ENCODE data around the gene TAMM41.
"Not testable (repeated sequence)": the region's sequence is repeated elsewhere in the genome, so short reads cannot be mapped to it uniquely, and the experiment has no call there.

TAMM41 gene, protein sequence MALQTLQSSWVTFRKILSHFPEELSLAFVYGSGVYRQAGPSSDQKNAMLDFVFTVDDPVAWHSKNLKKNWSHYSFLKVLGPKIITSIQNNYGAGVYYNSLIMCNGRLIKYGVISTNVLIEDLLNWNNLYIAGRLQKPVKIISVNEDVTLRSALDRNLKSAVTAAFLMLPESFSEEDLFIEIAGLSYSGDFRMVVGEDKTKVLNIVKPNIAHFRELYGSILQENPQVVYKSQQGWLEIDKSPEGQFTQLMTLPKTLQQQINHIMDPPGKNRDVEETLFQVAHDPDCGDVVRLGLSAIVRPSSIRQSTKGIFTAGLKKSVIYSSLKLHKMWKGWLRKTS

DNA sequence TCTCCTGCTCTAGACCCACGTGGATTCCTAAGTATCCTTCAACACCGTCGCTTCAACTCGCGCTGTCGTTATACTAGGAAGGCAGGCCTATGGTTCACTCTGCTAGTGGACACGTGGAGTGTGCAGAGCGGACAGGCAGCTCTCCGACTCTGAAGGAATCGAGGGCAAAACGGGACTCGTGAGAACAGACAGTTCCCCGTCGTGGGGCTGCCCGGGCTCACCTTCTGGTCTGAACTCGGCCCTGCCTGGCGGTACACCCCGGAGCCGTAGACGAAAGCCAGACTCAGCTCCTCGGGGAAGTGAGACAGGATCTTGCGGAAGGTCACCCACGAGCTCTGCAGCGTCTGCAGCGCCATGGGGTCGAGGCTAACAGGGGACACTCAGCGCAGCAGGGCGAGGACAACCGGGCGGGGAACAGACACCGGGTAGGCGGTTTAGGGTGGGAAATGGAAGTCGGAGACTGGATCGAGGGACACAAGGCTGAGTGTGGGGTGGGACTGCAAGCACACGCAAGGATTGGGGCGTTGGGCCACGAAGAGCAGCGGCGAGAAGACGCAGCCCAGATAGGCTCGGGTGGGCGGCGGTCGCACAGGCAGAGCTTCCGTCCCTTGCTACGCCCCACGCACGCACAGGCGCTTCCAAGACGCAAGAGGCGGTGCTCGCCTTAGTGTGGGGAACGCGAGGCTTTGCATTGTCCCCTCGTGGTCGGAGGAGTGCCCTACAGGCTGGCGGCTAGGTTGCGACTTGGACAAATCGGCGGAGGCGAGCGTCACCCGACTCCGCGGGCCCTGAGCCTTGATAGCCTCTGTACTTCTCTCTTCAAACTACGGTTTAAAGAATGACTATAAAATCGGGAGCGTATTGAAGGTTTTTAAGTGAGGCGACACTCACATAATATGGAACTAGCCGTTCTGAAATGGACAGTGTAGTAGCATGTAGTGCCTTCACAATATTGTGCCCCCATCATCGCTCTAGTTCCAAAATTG is at the start of gene TAMM41:
Gene TAMM41, minus strand, starts transcription at position 605 of the 986 bp plus-strand sequence. Its CDS starts 249 bp downstream, at position 356.
- DNase-seq: peak; percentile 90

DNA sequence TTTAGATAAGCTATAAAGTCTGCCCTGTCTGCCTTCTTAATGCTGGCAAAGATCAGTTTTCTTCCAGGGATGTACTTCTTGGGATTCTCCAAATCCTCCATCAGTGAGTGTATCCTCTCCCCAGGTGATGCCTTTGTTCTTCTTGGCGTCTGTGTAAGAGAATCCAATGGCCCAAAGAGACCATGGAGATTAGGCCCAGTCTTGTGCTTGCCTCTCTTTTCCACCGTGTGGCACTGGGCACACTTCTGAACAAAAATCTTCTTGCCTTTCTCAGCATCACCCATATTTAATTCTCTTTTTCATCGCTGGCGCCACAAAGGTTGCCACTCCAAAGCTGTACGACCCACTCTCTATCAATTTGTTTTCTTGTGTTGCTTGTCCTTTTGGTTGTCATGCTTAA is 32.2 kb upstream of the TAMM41 start:
- DNase-seq: no peak

DNA sequence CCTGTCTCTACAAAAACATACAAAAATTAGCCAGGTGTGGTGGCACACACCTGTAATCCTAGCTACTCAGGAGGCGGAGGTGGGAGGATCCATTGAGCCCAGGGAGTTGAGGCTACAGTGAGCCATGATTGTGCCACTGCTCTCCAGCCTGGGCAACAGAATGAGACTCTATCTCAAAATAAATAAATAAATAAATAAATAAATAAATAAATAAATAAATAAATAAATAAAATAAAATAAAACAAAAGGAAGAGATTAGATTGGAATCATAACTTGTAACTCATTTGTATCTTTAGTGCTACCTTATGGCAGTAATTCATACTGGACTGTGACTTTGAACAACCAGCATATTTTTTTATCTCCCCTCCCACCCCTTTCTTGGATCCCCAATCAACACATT is 28.0 kb upstream of the TAMM41 start:
- not testable (repeated sequence) for DNase-seq

DNA sequence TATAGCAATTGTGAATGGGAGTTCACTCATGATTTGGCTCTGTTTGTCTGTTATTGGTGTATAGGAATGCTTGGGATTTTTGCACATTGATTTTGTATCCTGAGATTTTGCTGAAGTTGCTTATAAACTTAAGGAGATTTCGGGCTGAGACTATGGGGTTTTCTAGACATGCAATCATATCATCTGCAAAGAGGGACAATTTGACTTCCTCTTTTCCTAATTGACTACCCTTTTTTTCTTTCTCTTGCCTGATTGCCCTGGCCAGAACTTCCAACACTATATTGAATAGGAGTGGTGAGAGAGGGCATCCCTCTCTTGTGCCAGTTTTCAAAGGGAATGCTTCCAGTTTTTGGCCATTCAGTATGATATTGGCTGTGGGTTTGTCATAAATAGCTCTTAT is 17.1 kb upstream of the TAMM41 start:
- not testable (repeated sequence) for DNase-seq

DNA sequence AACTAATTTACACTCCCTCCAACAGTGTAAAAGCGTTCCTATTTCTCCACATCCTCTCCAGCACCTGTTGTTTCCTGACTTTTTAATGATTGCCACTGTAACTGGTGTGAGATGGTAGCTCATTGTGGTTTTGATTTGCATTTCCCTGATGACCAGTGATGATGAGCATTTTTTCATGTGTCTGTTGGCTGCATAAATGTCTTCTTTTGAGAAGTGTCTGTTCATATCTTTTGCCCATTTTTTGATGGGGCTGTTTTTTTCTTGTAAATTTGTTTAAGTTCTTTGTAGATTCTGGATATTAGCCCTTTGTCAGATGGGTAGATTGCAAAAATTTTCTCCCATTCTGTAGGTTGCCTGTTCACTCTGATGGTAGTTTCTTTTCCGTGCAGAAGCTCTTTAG is 15.9 kb upstream of the TAMM41 start:
- DNase-seq: not testable (repeated sequence)

DNA sequence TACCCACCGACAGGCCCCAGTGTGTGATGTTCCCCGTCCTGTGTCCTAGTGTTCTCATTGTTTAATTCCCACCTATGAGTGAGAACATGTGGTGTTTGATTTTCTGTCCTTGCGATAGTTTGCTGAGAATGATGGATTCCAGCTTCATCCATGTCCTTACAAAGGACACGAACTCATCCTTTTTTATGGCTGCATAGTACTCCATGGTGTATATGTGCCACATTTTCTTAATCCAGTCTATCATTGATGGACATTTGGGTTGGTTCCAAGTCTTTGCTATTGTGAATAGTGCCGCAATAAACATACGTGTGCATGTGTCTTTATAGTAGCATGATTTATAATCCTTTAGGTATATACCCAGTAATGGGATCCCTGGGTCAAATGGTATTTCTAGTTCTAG is 15.5 kb upstream of the TAMM41 start:
- DNase-seq: not testable (repeated sequence)

DNA sequence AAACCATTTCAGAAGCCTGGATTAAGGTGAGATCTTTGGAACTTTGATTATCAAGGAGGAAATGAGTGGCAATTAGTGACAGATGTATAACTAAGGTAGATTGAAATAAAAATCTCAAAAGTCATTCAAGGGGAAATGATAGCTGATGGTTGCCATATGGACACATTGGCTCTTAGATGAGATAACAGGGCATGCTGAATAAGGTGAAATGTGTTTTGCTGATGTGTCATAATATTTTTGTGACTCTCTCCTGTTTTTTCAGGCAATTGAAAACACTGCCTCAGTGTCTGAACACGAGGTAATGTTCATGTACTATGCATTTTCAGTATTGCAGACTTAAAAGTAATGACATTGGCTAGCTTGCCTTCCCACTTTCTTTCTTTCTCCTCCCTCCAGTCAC is 13.5 kb upstream of the TAMM41 start:
- DNase-seq: not testable (repeated sequence)

DNA sequence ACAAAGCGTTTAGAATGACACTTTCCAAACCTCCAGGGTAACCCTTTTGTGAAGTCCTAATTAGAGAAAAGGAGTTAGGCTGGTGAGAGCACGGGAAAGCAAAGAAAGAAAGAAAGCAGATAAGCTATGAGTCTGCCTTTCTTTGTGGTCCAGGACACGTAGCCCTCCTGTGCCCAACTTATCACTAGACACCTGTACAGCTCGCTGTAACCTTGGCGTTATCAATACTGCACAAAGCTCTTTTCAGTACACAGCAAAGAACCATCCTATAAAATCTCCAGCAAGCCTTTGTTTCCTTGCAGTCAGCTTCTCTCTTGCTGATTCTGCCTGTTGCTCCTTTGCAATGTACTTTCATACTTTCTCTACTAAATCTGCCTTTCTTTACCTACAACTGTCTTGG is 6.8 kb upstream of the TAMM41 start:
- DNase-seq: no peak

DNA sequence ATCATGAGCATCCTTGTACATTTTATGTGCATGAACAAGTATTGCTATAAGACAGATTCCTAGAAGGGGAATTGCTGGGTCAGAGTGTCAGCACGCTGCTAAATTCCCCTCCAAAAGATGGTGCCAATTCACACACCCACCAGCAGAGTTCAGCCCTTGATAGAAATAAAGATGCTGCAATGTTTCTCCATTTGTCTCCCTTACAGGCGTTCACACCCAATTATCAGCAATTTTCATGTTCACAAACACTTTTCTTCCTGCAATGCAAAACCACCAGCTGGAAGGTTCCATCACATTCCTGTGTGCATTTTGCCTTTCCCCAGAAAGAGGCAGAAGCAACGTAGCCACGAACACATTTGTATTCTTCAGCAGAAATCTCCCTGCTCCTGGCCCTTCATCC is 3.3 kb upstream of the TAMM41 start:
- no peak for DNase-seq

DNA sequence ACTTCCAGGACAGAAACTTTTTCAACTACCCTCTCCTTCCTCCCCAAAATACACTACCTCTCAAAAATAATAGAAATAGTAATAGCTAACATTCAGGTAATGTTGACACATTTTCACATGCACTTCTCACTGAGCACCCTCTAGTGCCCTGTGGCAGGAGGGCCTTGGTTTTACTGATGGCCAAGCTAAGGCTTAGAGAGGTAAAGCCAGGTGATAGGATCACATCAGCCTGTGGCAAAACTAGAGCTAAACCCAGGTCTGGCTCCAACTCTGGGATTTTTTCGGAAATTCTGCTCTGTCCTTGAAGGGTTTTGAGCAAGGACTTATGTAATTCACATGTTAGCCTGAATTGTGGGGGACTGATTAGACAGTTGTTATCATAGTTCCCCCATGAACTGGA is 922 bp upstream of the TAMM41 start:
- DNase-seq: peak; percentile 29

DNA sequence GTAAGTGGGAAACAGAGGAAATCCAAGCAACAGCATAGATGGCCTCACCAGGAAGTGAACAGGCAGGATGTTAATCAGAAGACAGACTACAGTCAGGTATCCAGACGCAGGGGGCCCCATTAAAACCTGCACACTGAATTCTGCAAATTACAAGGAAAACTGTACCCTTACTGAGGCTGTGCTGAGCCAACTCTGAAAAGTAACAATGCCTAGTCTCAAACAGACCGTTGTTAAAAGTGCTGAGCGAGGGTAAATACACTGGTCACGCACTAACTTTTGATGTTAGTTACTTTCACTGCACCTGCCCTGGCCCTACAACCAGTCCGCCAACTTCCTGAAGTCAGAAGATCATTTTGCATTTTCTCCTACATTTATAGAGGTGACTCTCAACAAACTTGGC is 1.0 kb downstream of the TAMM41 start:
- peak; percentile 3 for DNase-seq

DNA sequence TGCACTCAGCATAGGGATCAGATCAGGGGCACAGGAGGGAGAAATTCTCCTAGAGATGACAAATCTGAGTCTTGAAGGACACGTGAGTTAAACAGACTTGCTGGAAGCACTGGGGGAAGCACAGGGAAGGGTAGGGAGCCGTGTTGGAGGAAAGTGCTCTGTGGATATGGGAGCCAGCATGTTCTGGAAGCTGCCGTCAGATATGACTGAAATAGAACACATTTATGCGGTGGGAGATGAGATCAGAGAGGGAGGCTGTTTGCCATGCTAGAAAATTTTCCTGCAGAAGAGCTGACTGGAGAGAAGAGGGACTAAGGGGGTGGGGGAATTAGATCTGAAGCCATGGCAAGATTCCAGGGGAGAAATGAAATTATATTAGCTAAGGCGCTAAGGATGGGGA is 1.8 kb downstream of the TAMM41 start:
- no peak for DNase-seq

DNA sequence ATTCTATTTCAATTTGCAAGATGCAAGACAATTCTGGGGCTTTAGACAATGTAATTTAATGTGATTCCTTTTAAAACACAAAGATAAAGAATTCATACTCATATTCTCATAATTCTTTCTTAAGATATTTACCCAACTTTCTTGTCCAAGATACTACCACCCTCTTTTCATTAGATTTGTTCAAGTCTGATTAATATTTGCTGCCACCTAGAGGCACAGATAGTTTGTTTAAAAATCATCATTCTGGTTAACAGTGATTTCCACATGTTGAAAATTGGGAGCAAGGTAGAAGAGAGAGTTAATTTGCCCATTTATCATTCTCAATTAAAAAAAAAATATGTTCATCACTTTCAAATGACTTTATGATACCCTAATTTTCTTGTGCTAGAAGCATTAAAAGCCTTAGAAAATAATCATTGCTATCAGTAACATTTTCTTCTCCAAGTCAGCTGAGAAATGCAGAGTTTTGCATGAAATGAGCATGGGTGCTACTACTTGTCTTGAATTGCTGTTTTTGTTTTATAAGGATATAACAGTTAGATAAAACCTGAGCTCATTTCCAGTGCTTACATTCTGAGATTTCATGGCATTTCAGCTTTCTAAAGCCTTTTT is 11.6 kb downstream of the TAMM41 start:
- DNase-seq: peak; percentile 32

DNA sequence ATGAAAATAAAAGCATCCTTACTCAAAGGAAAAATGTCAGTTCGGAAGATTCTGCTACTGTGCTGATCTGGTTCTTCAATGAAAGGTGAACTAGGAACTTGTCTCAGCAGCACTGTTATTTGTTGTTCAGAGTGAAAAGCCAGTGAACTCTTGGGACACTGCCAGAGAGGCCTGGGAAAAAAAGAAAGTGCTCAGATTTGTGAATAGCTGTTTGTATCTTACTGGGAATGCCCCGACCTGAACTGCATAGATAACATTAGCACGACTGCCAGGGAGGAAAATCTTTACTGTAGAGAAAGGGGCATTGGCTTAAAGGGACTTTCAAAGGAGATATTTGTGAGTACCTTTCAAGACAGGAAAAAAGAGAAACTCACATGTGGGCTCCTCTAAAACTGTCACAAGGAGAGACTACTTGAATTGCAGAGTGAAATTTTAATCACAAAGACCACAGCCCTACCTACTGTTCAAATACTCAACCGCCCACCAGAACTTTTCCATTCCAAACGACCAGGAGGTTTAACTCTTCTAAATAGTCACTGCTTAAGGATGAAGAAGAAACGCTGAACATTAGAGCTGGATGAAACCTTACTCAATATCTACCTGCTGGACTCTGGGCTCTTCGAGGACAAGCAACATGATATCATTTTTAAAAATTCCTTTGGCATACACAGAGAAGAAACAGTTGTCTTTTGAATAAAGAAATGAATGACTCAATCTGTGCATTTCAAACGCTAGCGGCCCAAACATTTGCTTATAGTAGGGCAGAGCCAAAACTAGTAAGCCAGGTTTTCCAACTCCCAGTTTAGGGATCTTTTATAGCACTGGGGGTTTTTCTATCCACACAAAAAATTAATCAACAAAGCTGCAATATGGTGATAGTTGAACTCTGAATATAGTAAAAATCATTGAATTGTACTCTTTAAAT is 13.4 kb downstream of the TAMM41 start:
- DNase-seq: no peak

DNA sequence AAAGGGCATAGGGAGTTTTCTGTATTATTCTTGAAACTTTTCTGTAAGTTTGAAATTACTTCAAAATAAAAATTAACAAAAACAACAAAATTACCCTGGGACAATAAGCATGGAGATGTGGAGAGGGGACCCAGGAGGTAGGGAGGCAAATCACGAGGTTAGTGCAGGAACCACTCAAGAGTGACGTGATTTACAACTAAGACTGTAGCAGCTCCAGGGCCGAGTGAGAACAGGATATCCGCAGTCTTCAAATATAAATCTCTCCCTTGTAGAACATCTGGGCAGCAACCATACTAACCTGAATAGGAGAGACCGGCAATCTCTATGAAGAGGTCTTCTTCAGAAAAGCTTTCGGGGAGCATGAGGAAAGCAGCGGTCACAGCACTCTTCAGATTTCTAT is 17.3 kb downstream of the TAMM41 start:
- no peak for DNase-seq

DNA sequence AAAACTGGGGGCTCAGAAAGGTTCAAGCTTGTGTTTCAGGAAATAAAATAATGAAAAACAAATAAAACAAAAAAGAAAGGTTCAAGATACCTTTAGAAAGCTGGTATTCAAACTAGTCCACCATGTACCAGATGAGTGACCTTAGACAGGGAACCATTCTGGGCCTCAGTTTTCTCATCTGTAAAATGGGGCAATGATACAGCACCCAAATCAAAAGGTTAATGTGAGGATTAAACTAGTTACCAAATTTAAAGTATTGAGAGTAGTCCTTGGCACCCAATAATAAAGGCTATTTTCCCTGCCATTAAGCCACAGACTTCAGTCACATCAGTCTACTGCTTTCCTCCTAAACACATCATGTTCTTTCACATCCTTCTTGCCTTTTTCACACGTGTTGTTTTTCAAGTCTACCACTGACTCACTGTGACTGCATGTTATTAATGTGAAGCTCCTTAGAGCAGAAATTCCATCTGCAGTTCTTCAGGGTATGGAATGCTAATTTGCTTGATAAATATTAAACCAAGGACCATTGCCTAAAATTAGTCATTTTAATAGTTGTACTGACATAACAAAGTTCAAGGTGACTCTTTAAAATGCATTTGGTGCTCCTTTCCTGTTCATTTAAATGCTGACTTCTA is 19.9 kb downstream of the TAMM41 start:
- no peak for DNase-seq

DNA sequence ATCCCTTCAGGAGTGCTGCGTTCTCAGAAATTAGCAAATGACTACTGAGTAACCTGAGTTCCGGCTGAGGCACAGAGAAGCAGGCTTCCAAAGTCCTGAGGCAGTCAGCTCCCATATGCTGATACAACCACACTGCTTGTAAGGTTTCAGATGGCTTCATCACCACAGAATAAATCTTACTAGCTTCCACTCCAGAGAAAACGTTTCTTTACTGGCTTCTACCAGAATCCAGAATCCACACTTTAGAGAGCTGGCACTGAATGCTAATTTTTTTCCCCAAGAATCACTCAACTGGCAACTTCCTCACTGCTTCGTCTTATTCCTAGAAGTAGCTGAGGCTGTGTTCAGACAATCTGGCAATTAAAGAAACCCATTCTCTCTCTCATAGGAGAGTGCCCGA is 21.4 kb downstream of the TAMM41 start:
- DNase-seq: no peak

DNA sequence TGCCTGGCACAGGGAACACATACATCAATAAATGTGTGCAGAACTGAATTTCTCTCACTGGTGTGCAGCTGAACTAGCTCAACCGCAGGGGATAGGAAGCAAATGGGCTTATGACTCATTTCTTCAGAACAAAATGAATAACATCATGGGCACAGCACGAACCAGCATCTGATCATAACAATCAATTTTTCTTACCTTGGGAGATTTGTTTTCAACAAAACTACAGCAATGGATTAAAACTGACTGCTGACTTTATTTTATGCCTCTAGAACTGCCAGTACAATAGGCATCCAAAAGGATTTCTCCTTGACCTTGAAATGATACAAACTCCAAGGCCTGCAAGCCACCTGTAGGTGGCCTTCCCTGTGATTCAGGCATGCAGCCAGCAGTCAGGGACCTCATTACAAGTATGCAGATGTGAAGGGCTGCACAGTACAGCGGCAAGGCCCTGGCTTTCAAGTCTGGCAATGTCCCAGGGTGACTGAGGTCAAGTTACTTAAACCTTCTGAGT is 26.1 kb downstream of the TAMM41 start:
- DNase-seq: peak; percentile 24

DNA sequence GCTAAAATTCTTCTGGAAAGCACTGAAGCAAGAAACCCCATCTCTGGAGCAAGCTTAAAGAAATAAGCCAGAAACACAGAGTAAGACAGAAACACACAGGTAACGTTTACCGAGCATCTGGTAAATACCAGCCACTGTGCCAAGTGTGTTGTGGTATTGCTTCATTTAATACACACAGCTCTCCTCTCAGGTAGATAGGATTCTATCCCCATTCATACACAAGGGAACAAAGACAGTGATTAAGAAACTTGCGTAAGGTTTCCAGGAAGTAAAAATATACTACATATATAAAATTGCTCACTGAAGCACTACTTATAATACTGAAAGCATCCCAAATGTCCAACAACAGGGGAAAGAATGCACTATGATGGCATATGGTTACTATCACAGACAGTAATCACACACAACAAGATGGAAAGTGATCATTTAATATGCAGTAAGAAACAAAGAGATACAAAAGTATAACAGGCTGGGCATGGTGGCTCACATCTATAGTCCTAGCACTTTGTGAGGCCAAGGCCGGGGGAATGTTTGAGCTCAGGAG is 27.5 kb downstream of the TAMM41 start:
- no peak for DNase-seq

DNA sequence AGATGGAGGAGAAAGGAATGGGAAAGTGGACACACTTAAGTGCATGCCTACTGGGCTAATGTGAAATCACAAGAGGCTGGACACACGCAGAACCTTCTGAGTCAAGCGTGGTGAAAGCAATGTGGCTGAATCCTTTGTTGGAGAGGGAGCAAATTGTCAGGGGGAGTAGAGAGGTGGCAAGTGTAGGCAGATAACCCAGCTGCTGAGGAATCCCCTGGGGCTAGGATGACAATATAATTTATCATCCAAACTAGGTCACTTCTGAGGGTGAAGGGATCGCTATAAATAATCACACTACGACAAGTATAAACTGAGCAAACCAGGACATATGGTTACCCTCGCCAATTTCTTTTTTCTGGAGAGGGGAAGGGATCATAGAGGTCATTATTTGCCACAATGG is 28.7 kb downstream of the TAMM41 start:
- no peak for DNase-seq

DNA sequence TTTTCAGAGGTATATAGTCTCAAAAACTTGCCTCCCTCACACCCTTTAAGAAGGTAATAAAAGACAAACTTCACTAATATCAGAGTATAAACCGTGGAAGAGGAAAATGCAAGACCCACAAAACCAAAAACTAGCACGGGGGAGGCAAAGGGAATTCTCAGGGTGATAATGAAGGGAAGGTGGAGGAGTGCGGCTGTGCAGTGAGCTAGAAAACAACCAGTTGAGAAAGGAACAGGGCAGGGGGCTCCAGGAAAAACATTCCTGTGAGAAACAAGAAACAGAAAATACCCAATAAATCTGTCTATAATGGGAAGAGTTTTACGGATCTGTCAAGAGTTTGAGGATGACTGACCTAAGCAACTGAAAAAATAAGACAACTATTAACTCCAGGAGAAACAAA is 31.6 kb downstream of the TAMM41 start:
- DNase-seq: no peak

All from CD4-positive, alpha-beta T cell treated with Interleukin-4 for 4 hours (primary cell).